ENCODE results near the gene NAGPA. TPM values are rescaled to one million over a fixed set of nuclear protein-coding genes. Genes with fewer than 3 reads are reported as not detected.

NAGPA gene
- total and polyA plus RNA-seq, 2 experiments from 2014 or later: 6.3 to 20.7 TPM

Other genes starting within 250 kb of the NAGPA start
- gene SEPTIN12, start 245.6 kb downstream of the NAGPA start, total RNA-seq (2014; rRNA removed; shearing (Covaris generic)): not detected in 2 replicates
- not detected in 2 replicates for gene SEPTIN12, start 245.6 kb downstream of the NAGPA start, polyA plus RNA-seq (2016; fragmentation: Nextera tagmentation; extraction: Ambion mirVana)
- not detected in 2 replicates for gene SMIM22, start 238.6 kb downstream of the NAGPA start, total RNA-seq (2014; rRNA removed; shearing (Covaris generic))
- 1.3 and 1.4 TPM in 2 replicates for gene SMIM22, start 238.6 kb downstream of the NAGPA start, polyA plus RNA-seq (2016; fragmentation: Nextera tagmentation; extraction: Ambion mirVana)
- 23.3 and 38.8 TPM in 2 replicates for gene ROGDI, start 231.3 kb downstream of the NAGPA start, total RNA-seq (2014; rRNA removed; shearing (Covaris generic))
- gene ROGDI, start 231.3 kb downstream of the NAGPA start, polyA plus RNA-seq (2016; fragmentation: Nextera tagmentation; extraction: Ambion mirVana): 30.3 and 31.9 TPM in 2 replicates
- gene GLYR1, start 186.6 kb downstream of the NAGPA start, total RNA-seq (2014; rRNA removed; shearing (Covaris generic)): 90.5 and 105 TPM in 2 replicates
- 55.1 and 59.9 TPM in 2 replicates for gene GLYR1, start 186.6 kb downstream of the NAGPA start, polyA plus RNA-seq (2016; fragmentation: Nextera tagmentation; extraction: Ambion mirVana)
- 39.9 and 46.8 TPM in 2 replicates for gene UBN1, start 186.5 kb downstream of the NAGPA start, total RNA-seq (2014; rRNA removed; shearing (Covaris generic))
- 18.3 and 18.7 TPM in 2 replicates for gene UBN1, start 186.5 kb downstream of the NAGPA start, polyA plus RNA-seq (2016; fragmentation: Nextera tagmentation; extraction: Ambion mirVana)
- gene PPL, start 96.8 kb downstream of the NAGPA start, total RNA-seq (2014; rRNA removed; shearing (Covaris generic)): 26.1 and 31.7 TPM in 2 replicates
- gene PPL, start 96.8 kb downstream of the NAGPA start, polyA plus RNA-seq (2016; fragmentation: Nextera tagmentation; extraction: Ambion mirVana): 9.4 and 10.6 TPM in 2 replicates
- 5.5 and 5.9 TPM in 2 replicates for gene SEC14L5, start 75.6 kb downstream of the NAGPA start, total RNA-seq (2014; rRNA removed; shearing (Covaris generic))
- 1.7 and 2.6 TPM in 2 replicates for gene SEC14L5, start 75.6 kb downstream of the NAGPA start, polyA plus RNA-seq (2016; fragmentation: Nextera tagmentation; extraction: Ambion mirVana)
- gene C16orf89, start 32.0 kb upstream of the NAGPA start, total RNA-seq (2014; rRNA removed; shearing (Covaris generic)): 2.8 and 4.2 TPM in 2 replicates
- 4.4 and 6.5 TPM in 2 replicates for gene C16orf89, start 32.0 kb upstream of the NAGPA start, polyA plus RNA-seq (2016; fragmentation: Nextera tagmentation; extraction: Ambion mirVana)
- 30.0 and 36.4 TPM in 2 replicates for gene ALG1, start 37.9 kb upstream of the NAGPA start, total RNA-seq (2014; rRNA removed; shearing (Covaris generic))
- gene ALG1, start 37.9 kb upstream of the NAGPA start, polyA plus RNA-seq (2016; fragmentation: Nextera tagmentation; extraction: Ambion mirVana): 19.2 and 20.2 TPM in 2 replicates
- 28.7 and 37.1 TPM in 2 replicates for gene EEF2KMT, start 63.9 kb upstream of the NAGPA start, total RNA-seq (2014; rRNA removed; shearing (Covaris generic))
- 19.7 and 24.0 TPM in 2 replicates for gene EEF2KMT, start 63.9 kb upstream of the NAGPA start, polyA plus RNA-seq (2016; fragmentation: Nextera tagmentation; extraction: Ambion mirVana)